Measurements from ENCODE around the gene VEGFB.

DNA sequence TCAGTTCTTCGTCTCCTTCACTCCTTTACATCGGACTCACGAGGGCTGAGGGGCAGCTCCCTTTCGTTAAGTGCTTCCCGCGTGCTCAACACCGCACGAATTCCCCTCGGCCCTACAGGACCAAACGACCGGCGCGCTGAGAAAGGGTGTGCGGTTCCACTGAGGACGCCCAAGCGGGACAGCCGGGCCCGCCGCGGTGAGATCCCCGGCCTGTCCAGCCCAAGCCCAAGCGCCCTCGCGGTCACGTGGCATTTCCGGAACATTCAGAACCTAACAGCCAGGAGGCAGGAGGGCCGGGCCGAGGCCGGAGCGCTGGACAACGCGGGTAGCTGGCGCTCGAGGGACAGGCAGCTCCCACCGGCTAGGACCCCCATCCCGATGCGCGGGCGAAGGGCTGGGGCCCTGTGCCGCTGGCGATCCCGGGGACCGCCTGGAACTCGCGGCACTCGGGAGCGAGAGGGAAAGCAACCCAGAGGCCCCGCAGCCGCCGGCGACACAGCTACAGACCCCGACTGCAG is 49.1 kb upstream of the VEGFB start:
- TF ChIP-seq, protein P1, sequence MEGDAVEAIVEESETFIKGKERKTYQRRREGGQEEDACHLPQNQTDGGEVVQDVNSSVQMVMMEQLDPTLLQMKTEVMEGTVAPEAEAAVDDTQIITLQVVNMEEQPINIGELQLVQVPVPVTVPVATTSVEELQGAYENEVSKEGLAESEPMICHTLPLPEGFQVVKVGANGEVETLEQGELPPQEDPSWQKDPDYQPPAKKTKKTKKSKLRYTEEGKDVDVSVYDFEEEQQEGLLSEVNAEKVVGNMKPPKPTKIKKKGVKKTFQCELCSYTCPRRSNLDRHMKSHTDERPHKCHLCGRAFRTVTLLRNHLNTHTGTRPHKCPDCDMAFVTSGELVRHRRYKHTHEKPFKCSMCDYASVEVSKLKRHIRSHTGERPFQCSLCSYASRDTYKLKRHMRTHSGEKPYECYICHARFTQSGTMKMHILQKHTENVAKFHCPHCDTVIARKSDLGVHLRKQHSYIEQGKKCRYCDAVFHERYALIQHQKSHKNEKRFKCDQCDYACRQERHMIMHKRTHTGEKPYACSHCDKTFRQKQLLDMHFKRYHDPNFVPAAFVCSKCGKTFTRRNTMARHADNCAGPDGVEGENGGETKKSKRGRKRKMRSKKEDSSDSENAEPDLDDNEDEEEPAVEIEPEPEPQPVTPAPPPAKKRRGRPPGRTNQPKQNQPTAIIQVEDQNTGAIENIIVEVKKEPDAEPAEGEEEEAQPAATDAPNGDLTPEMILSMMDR (conservative IDR thresholded peaks at IDR 0.05 in 1 of 2, IDR thresholded peaks at IDR 0.05 in 1 of 2; ENCODE audit: low read depth in 1 of 2, low read length in 2 of 2) = peak; percentile 28 to 54
- TF ChIP-seq EZH2 (IDR thresholded peaks at IDR 0.05; ENCODE audit: low read length, missing control alignments) = no peak

All from fibroblast of lung (primary cell).